Natural killer cell (primary cell): ENCODE results near the gene RPL3. TPM values are rescaled to one million over a fixed set of nuclear protein-coding genes. Genes with fewer than 3 reads are reported as not detected.

Experiments used
- ATAC-seq, 3 donors: fragments of 150-1000 bp in 2 of 3; fragments of 200-7000 bp in 1 of 3; cut with Tn5 transposase; 1 replicate in 1 of 3; 2 replicates in 2 of 3; pipeline ENCODE4 v1.10.0; 2021; ENCODE audit warnings: mild to moderate bottlenecking in 2 of 3, moderate library complexity in 2 of 3
- DNase-seq, 2 donors: peaks; one replicate each; pipeline versions ENCODE4 v3.0.0 to v3.0.0-alpha.2; 2013 to 2021; ENCODE audit warnings: mixed read lengths in 1 of 2
- H3K27ac ChIP-seq: one replicate; pipeline ENCODE4 v1.5.1; 2013; ENCODE audit warnings: mild to moderate bottlenecking, low read length
- H3K27me3 ChIP-seq: one replicate; pipeline ENCODE4 v1.6.1; 2013; ENCODE audit warnings: low read length; ENCODE audit not compliant: control insufficient read depth, insufficient read depth
- H3K36me3 ChIP-seq: one replicate; pipeline ENCODE4 v1.6.1; 2013; ENCODE audit warnings: low read length; ENCODE audit not compliant: control insufficient read depth, insufficient read depth
- H3K4me1 ChIP-seq: one replicate; pipeline ENCODE4 v1.6.1; 2013; ENCODE audit warnings: low read length; ENCODE audit not compliant: control insufficient read depth, insufficient read depth
- H3K4me3 ChIP-seq: one replicate; pipeline ENCODE4 v1.5.1; 2013; ENCODE audit warnings: low read length
- H3K9me3 ChIP-seq: one replicate; pipeline ENCODE4 v1.6.1; 2013; ENCODE audit warnings: low read length; ENCODE audit not compliant: control insufficient read depth, insufficient read depth
- H3K27ac Mint-ChIP-seq, 2 donors: one replicate each; pipeline ENCODE4 v1.8.0; 2022; ENCODE audit warnings: mild to moderate bottlenecking in 2 of 2, mixed read lengths in 2 of 2, moderate library complexity in 1 of 2
- H3K27me3 Mint-ChIP-seq, 2 donors: one replicate each; pipeline ENCODE4 v1.8.0; 2022; ENCODE audit warnings: low read depth in 2 of 2, mixed read lengths in 2 of 2
- H3K36me3 Mint-ChIP-seq: one replicate; pipeline ENCODE4 v1.8.0; 2022; ENCODE audit warnings: mixed read lengths
- H3K4me1 Mint-ChIP-seq, 2 donors: one replicate each; pipeline ENCODE4 v1.8.0; 2022; ENCODE audit warnings: mixed read lengths in 2 of 2
- H3K4me3 Mint-ChIP-seq: one replicate; pipeline ENCODE4 v1.8.0; 2022; ENCODE audit warnings: mild to moderate bottlenecking, moderate library complexity, mixed read lengths
- H3K9me3 Mint-ChIP-seq, 2 donors: one replicate each; pipeline ENCODE4 v1.8.0; 2022; ENCODE audit warnings: mixed read lengths in 2 of 2
- WGBS: methylation state at CpG from one replicate; pipeline ENCODE4 v1.1.7; 2013; ENCODE audit warnings: missing lambda C conversion rate; ENCODE audit not compliant: insufficient coverage; 5-methylcytosine and 5-hydroxymethylcytosine counted together
- intact Hi-C: fragments of 100-400 bp; cut with micrococcal nuclease; formaldehyde crosslinking; loops from one replicate; pipeline ENCODE4 v1.14.2; 2022
- total RNA-seq, 4 donors: library from RNA; stranded (reverse); fragments of 120-200 nt in 1 of 4; gene quantifications; one replicate each; pipeline versions ENCODE4 v1.2.3 to v1.2.4, GENCODE V29; 2013 to 2022
- TF ChIP-seq, protein P1 (sequence below): fragments of 200-600 bp; IDR thresholded peaks from one replicate; pipeline ENCODE4 v1.8.0; 2022; ENCODE audit warnings: antibody characterized with exemption

The RPL3 gene
- total RNA-seq, 3 donors from 2014 or later (not counting 1 experiment from before 2014, with no cell fraction given), result 1,534 to 1,757 (median 1,614) TPM

- WGBS, result 81% methylated on average over 12 of the region's 12 CpGs
- no peaks in the 10 kb centered on the region for H3K36me3 Mint-ChIP-seq
- H3K4me3 Mint-ChIP-seq, result no peak overlapping the region
- no peak overlapping the region for H3K4me3 ChIP-seq
- peaks cover 0 to 4% of the 10 kb centered on the region in 2 donors for H3K4me1 Mint-ChIP-seq
- DNase-seq (no peak), ATAC-seq (no peak)
- H3K36me3 ChIP-seq, result no peaks in the 10 kb centered on the region
- H3K27ac Mint-ChIP-seq, result no peak overlapping the region
- TF ChIP-seq, protein P1, sequence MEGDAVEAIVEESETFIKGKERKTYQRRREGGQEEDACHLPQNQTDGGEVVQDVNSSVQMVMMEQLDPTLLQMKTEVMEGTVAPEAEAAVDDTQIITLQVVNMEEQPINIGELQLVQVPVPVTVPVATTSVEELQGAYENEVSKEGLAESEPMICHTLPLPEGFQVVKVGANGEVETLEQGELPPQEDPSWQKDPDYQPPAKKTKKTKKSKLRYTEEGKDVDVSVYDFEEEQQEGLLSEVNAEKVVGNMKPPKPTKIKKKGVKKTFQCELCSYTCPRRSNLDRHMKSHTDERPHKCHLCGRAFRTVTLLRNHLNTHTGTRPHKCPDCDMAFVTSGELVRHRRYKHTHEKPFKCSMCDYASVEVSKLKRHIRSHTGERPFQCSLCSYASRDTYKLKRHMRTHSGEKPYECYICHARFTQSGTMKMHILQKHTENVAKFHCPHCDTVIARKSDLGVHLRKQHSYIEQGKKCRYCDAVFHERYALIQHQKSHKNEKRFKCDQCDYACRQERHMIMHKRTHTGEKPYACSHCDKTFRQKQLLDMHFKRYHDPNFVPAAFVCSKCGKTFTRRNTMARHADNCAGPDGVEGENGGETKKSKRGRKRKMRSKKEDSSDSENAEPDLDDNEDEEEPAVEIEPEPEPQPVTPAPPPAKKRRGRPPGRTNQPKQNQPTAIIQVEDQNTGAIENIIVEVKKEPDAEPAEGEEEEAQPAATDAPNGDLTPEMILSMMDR, result no peak
- no peaks in the 10 kb centered on the region for H3K9me3 Mint-ChIP-seq
- H3K27me3 ChIP-seq, result no peaks in the 10 kb centered on the region
- H3K4me1 ChIP-seq, result peaks cover 2% of the 10 kb centered on the region
- peaks cover 0 to 22% of the 10 kb centered on the region in 2 donors for H3K27me3 Mint-ChIP-seq
- intact Hi-C loops, result loop anchor here (5.0 kb wide), 1 partner anchor 39 kb away; no protein-coding TSS in a partner anchor
- peaks cover 3% of the 10 kb centered on the region for H3K9me3 ChIP-seq
- no peak overlapping the region for H3K27ac ChIP-seq
Measured at GRCh38 chr22:39276440-39277141, 42.8 kb downstream of the RPL3 start.

DNA sequence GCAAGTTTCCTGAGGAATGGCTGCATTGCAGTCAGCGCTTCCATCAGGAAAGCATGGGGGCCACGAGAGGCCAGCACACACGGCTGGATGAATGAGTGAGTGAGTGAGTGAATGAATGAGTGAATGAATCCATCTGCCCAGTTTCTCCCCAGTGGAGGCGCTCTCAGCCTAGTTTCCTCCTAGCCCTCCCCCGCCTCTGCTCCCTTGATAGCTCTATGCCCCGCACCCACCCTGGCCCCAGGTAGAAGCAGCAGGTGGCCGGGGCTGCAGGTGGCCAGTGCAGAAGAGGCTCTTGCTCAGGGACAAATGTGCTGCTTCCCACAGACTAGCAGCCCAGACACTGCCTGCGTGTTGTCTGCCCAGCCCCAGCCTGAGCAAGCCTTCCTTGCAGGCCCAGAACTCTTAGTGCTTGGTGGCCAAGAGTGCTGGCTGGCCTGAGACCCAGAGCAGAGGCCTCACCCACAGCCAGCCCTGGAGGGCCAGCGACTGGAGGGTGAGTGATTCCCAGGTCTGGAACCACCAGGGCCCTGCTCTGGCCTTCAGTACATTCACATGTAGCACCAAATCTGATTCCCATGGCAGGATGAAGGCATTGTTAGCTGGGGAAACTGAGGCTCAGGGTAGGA, 43.5 kb downstream of the RPL3 start:
- DNase-seq (no peak), ATAC-seq (no peak)
- no peak overlapping the region for H3K27ac ChIP-seq
- H3K27me3 ChIP-seq, result no peaks in the 10 kb centered on the region
- no peaks in the 10 kb centered on the region for H3K36me3 ChIP-seq
- TF ChIP-seq, protein P1, result no peak
- peaks cover 5% of the 10 kb centered on the region for H3K9me3 ChIP-seq
- H3K4me1 Mint-ChIP-seq, result no peaks in the 10 kb centered on the region
- H3K27ac Mint-ChIP-seq, result no peak overlapping the region
- intact Hi-C loops, result loop anchor here (5.0 kb wide), 1 partner anchor 39 kb away; no protein-coding TSS in a partner anchor
- 90% methylated on average over 9 of the region's 9 CpGs for WGBS
- H3K4me3 Mint-ChIP-seq, result no peak overlapping the region
- H3K27me3 Mint-ChIP-seq, result peaks cover 0 to 18% of the 10 kb centered on the region in 2 donors
- H3K9me3 Mint-ChIP-seq, result no peaks in the 10 kb centered on the region
- no peaks in the 10 kb centered on the region for H3K4me1 ChIP-seq
- H3K36me3 Mint-ChIP-seq, result no peaks in the 10 kb centered on the region
- H3K4me3 ChIP-seq, result no peak overlapping the region

DNA sequence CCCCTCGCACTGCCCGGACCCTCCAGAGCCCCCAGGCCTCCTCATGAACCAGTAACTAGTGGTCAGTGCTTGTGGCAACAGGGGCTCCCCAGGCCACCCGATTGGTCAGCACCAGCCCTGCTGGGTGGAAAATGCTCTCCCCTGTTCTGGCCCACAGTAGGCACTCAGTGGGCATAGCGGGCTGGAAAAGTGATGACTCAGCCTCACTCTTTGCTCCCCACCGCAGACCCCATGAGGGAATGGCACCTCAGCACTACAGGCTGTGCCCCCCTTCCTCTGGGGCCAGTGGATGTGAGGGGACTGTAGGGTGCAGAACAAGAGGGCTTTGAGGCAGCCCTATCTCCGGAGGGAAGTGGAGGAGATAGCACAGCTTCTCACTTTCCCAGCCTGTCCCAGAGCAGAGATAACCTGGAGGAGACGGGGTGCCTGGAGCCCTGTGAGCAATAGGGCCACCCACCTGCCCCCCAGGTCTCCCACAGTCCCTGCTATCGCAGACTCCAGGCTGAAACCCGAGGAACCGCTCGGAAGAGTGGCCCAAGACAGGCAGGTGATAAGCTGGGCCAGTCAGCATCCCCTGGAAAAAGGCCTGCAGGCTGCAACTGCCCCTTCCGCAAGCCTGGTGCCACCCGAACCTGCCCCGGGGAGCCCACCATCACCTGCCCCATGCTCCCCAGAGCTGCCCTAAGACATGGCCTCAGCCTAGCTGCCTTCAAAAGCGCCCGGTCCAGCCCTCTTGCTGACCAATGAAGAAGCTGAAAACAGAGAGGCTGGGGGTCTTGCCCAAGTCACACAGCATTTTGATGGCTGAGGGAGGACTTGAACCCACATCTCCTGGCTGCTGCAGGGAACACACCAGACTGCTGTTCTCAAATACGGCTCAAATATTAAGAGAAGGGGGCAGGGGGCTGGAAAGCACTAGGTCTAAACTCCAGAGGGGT, 45.2 kb downstream of the RPL3 start:
- Histone ChIP-seq H3K27me3 (no peaks in the 10 kb centered on the region), H3K4me3 (no peak overlapping the region), H3K9me3 (peaks cover 5% of the 10 kb centered on the region), H3K4me1 (no peaks in the 10 kb centered on the region), H3K27ac (no peak overlapping the region), H3K36me3 (no peaks in the 10 kb centered on the region)
- Mint-ChIP-seq H3K27ac (no peak overlapping the region), H3K36me3 (no peaks in the 10 kb centered on the region), H3K27me3 (peaks cover 0 to 18% of the 10 kb centered on the region in 2 donors), H3K9me3 (no peaks in the 10 kb centered on the region), H3K4me1 (no peaks in the 10 kb centered on the region), H3K4me3 (no peak overlapping the region)
- WGBS, result 87% methylated on average over 17 of the region's 17 CpGs
- DNase-seq, result no peak
- TF ChIP-seq, protein P1, result no peak
- no peak for ATAC-seq
- intact Hi-C loops, result no loop called here
